HepG2 (cell line): ENCODE results near the gene CDYL. TPM values are rescaled to one million over a fixed set of nuclear protein-coding genes. Genes with fewer than 3 reads are reported as not detected.

Source experiments
- ARID2 ChIP-seq: sonication (generic); formaldehyde crosslinking; IDR thresholded peaks from 2 replicates; pipeline ENCODE4 v1.8.1; 2022; ENCODE audit warnings: mild to moderate bottlenecking, missing genetic modification reagents, borderline replicate concordance
- HOXA9 ChIP-seq: sonication (generic); formaldehyde crosslinking; IDR thresholded peaks from 2 replicates; pipeline ENCODE4 v1.8.1; 2022; ENCODE audit warnings: missing genetic modification reagents, mild to moderate bottlenecking, moderate library complexity, borderline replicate concordance
- NONO ChIP-seq, 2 experiments: fragments of 450-650 bp in 1 of 2; sonication (generic) in 1 of 2; formaldehyde crosslinking in 1 of 2; IDR thresholded peaks in 1 of 2; conservative IDR thresholded peaks in 1 of 2; 2 replicates each; pipeline versions ENCODE4 v1.6.1 to v1.8.0; 2017 to 2022; ENCODE audit warnings: mild to moderate bottlenecking in 1 of 2, missing genetic modification reagents in 1 of 2, moderate library complexity in 1 of 2
- SALL1 ChIP-seq: sonication (generic); formaldehyde crosslinking; IDR thresholded peaks from 2 replicates; pipeline ENCODE4 v1.8.0; 2022; ENCODE audit warnings: mild to moderate bottlenecking, missing genetic modification reagents
- SIX4 ChIP-seq: sonication (generic); formaldehyde crosslinking; IDR thresholded peaks from 2 replicates; pipeline ENCODE4 v1.4.0; 2020; ENCODE audit warnings: missing genetic modification reagents
- TEAD3 ChIP-seq: optimal IDR thresholded peaks from 2 replicates; pipeline ENCODE3; 2016; ENCODE audit warnings: borderline replicate concordance
- ZBTB3 ChIP-seq: sonication (generic); formaldehyde crosslinking; IDR thresholded peaks from 2 replicates; pipeline ENCODE4 v1.4.0; 2020; ENCODE audit warnings: low read depth, mild to moderate bottlenecking, moderate library complexity, missing genetic modification reagents, borderline replicate concordance
- ZC3H13 ChIP-seq: sonication (generic); formaldehyde crosslinking; IDR thresholded peaks from 2 replicates; pipeline ENCODE4 v1.8.1; 2023; ENCODE audit warnings: mild to moderate bottlenecking, missing genetic modification reagents, moderate library complexity
- ZNF430 ChIP-seq: sonication (generic); formaldehyde crosslinking; IDR thresholded peaks from 2 replicates; pipeline ENCODE4 v1.9.0; 2021; ENCODE audit warnings: mild to moderate bottlenecking, missing genetic modification reagents
- ZNF468 ChIP-seq: sonication (generic); formaldehyde crosslinking; IDR thresholded peaks from 2 replicates; pipeline ENCODE4 v1.8.0; 2022; ENCODE audit warnings: mild to moderate bottlenecking, moderate library complexity, missing genetic modification reagents
- ZNF605 ChIP-seq: sonication (generic); formaldehyde crosslinking; IDR thresholded peaks from 2 replicates; pipeline ENCODE4 v1.8.0; 2022; ENCODE audit warnings: mild to moderate bottlenecking, missing genetic modification reagents
- ZNF644 ChIP-seq: IDR thresholded peaks from 2 replicates; pipeline ENCODE4 v1.6.1; 2016; ENCODE audit warnings: low read depth
- polyA plus RNA-seq, 8 experiments: library from polyadenylated mRNA; depleted of rRNA in 3 of 8; stranded (reverse) in 7 of 8; unstranded in 1 of 8; fragments of >200 nt; fragmentation: Illumina TruSeq in 4 of 8; extraction: Trizol in 4 of 8; gene quantifications; 2 replicates each; pipeline versions ENCODE4 v1.2.1 to v1.2.3, GENCODE V29; 2011 to 2016; ENCODE audit warnings: low read depth in 4 of 8, missing spikeins in 1 of 8, mixed read lengths in 1 of 8; ENCODE audit not compliant: insufficient read depth in 1 of 8
- total RNA-seq, 5 experiments: library from RNA; depleted of rRNA; stranded (reverse); fragments of >200 nt; fragmentation: Illumina TruSeq; extraction: Trizol; gene quantifications; 2 replicates each; pipeline ENCODE4 v1.2.3, GENCODE V29; 2016; ENCODE audit warnings: low read depth in 1 of 5
- TF ChIP-seq, protein P1 (sequence below): sonication (generic); formaldehyde crosslinking; IDR thresholded peaks from 2 replicates; pipeline ENCODE4 v1.4.0; 2020; ENCODE audit warnings: missing genetic modification reagents, borderline replicate concordance
- TF ChIP-seq, protein P2 (sequence below): sonication (generic); formaldehyde crosslinking; IDR thresholded peaks from 2 replicates; pipeline ENCODE4 v1.4.0; 2020; ENCODE audit warnings: missing genetic modification reagents
- TF ChIP-seq, protein P3 (sequence below): IDR thresholded peaks from 2 replicates; pipeline ENCODE4 v1.6.1; 2012; ENCODE audit warnings: inconsistent platforms
- TF ChIP-seq, protein P4 (sequence below): sonication (generic); formaldehyde crosslinking; IDR thresholded peaks from 2 replicates; pipeline ENCODE4 v1.8.0; 2022; ENCODE audit warnings: missing genetic modification reagents, mild to moderate bottlenecking, moderate library complexity, borderline replicate concordance
- TF ChIP-seq, protein P5 (sequence below): sonication (generic); formaldehyde crosslinking; IDR thresholded peaks from 2 replicates; pipeline ENCODE4 v1.4.0; 2020; ENCODE audit warnings: missing genetic modification reagents

Gene CDYL
- total and polyA plus RNA-seq, 2 of the 13 experiments (the other 11 are each of a cell fraction or from before 2014, with no cell fraction given): 22.8 to 105 TPM

DNA sequence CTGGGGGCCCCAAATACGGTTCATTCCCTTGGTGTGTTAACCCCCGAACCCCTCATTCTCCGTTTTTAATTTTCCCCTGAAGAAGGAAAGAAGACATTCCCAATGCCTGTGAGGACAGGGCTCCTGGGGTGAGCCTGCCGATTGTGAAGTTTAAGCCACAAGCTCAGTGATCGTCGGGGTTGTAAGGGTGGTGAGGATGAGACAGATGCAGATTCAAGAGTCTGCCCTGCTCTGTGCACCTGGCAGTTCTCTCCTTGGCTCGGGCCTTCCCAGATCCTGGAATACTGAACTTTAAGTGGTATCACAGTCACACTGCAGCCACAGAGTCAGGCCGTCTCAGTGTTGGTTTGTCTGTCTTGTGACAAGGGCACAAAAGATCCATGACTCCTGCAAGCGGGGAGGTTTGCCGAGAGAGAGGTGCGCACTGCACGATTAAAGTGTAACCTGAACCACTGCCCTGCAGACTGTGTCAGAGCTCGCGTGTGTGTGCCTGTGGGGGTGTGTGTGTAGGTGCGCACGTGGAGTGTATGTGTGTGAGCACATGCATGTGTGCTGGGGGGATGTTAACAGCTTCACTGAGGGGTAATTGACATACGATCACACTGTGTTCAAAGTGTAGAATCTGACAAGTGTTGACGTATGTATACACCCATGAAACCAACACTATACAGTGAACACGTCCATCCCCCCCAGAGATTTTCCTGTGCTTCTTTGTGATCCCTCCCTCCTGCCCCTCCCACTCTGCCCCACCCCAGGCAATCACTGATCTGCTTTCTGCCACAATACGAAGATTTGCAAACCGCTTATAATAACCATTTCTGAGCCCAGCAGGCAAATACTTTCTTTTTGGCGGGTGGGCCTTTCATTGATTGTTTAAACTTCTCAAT lies 188.7 kb downstream of the CDYL start (continued):
- 0 out of 2 replicates have a peak, but pooled peaks have one; percentile 58 for TF ChIP-seq ZC3H13
- TF ChIP-seq, protein P1, sequence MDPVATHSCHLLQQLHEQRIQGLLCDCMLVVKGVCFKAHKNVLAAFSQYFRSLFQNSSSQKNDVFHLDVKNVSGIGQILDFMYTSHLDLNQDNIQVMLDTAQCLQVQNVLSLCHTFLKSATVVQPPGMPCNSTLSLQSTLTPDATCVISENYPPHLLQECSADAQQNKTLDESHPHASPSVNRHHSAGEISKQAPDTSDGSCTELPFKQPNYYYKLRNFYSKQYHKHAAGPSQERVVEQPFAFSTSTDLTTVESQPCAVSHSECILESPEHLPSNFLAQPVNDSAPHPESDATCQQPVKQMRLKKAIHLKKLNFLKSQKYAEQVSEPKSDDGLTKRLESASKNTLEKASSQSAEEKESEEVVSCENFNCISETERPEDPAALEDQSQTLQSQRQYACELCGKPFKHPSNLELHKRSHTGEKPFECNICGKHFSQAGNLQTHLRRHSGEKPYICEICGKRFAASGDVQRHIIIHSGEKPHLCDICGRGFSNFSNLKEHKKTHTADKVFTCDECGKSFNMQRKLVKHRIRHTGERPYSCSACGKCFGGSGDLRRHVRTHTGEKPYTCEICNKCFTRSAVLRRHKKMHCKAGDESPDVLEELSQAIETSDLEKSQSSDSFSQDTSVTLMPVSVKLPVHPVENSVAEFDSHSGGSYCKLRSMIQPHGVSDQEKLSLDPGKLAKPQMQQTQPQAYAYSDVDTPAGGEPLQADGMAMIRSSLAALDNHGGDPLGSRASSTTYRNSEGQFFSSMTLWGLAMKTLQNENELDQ (CRISPR knock-in tag): no peak
- TF ChIP-seq ZNF430: peak; percentile 23; the same call in 1 of the 2 replicates
- 0 out of 2 replicates have a peak, but pooled peaks have one; percentile 28 for TF ChIP-seq ARID2
- peak; percentile 70; the same call in 1 of the 2 replicates for TF ChIP-seq SIX4 (CRISPR knock-in tag)
- TF ChIP-seq ZNF644 (CRISPR knock-in tag): no peak
- TF ChIP-seq, protein P2, sequence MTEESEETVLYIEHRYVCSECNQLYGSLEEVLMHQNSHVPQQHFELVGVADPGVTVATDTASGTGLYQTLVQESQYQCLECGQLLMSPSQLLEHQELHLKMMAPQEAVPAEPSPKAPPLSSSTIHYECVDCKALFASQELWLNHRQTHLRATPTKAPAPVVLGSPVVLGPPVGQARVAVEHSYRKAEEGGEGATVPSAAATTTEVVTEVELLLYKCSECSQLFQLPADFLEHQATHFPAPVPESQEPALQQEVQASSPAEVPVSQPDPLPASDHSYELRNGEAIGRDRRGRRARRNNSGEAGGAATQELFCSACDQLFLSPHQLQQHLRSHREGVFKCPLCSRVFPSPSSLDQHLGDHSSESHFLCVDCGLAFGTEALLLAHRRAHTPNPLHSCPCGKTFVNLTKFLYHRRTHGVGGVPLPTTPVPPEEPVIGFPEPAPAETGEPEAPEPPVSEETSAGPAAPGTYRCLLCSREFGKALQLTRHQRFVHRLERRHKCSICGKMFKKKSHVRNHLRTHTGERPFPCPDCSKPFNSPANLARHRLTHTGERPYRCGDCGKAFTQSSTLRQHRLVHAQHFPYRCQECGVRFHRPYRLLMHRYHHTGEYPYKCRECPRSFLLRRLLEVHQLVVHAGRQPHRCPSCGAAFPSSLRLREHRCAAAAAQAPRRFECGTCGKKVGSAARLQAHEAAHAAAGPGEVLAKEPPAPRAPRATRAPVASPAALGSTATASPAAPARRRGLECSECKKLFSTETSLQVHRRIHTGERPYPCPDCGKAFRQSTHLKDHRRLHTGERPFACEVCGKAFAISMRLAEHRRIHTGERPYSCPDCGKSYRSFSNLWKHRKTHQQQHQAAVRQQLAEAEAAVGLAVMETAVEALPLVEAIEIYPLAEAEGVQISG (CRISPR knock-in tag): peak; percentile 13; the same call in 1 of the 2 replicates
- peak; percentile 31 for TF ChIP-seq TEAD3
- TF ChIP-seq NONO (IDR thresholded peaks at IDR 0.05): no peak
- TF ChIP-seq NONO (CRISPR knock-in tag; conservative IDR thresholded peaks at IDR 0.05): 0 out of 2 replicates have a peak, but pooled peaks have one; percentile 36
- TF ChIP-seq SALL1 (CRISPR knock-in tag): peak; percentile 50
- TF ChIP-seq, protein P3, sequence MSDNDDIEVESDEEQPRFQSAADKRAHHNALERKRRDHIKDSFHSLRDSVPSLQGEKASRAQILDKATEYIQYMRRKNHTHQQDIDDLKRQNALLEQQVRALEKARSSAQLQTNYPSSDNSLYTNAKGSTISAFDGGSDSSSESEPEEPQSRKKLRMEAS: peak; percentile 75
- 0 out of 2 replicates have a peak, but pooled peaks have one; percentile 17 for TF ChIP-seq ZNF605 (CRISPR knock-in tag)
- TF ChIP-seq HOXA9 (CRISPR knock-in tag): 0 out of 2 replicates have a peak, but pooled peaks have one; percentile 49
- TF ChIP-seq, protein P4, sequence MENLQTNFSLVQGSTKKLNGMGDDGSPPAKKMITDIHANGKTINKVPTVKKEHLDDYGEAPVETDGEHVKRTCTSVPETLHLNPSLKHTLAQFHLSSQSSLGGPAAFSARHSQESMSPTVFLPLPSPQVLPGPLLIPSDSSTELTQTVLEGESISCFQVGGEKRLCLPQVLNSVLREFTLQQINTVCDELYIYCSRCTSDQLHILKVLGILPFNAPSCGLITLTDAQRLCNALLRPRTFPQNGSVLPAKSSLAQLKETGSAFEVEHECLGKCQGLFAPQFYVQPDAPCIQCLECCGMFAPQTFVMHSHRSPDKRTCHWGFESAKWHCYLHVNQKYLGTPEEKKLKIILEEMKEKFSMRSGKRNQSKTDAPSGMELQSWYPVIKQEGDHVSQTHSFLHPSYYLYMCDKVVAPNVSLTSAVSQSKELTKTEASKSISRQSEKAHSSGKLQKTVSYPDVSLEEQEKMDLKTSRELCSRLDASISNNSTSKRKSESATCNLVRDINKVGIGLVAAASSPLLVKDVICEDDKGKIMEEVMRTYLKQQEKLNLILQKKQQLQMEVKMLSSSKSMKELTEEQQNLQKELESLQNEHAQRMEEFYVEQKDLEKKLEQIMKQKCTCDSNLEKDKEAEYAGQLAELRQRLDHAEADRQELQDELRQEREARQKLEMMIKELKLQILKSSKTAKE: 0 out of 2 replicates have a peak, but pooled peaks have one; percentile 42
- 0 out of 2 replicates have a peak, but pooled peaks have one; percentile 77 for TF ChIP-seq ZNF468 (CRISPR knock-in tag)
- TF ChIP-seq, protein P5, sequence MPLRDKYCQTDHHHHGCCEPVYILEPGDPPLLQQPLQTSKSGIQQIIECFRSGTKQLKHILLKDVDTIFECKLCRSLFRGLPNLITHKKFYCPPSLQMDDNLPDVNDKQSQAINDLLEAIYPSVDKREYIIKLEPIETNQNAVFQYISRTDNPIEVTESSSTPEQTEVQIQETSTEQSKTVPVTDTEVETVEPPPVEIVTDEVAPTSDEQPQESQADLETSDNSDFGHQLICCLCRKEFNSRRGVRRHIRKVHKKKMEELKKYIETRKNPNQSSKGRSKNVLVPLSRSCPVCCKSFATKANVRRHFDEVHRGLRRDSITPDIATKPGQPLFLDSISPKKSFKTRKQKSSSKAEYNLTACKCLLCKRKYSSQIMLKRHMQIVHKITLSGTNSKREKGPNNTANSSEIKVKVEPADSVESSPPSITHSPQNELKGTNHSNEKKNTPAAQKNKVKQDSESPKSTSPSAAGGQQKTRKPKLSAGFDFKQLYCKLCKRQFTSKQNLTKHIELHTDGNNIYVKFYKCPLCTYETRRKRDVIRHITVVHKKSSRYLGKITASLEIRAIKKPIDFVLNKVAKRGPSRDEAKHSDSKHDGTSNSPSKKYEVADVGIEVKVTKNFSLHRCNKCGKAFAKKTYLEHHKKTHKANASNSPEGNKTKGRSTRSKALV (CRISPR knock-in tag): 0 out of 2 replicates have a peak, but pooled peaks have one; percentile 5
- no peak for TF ChIP-seq ZBTB3 (CRISPR knock-in tag)
